ENCODE data around the gene POTEB3.
"Not testable (repeated sequence)": the region's sequence is repeated elsewhere in the genome, so short reads cannot be mapped to it uniquely, and the experiment has no call there.

Gene POTEB3

GRCh38 chr15:21369177-21369576 is 71.1 kb downstream of the POTEB3 start:
- H3K9me3 ChIP-seq (ENCODE audit: control insufficient read depth, low read length); H3K4me3 ChIP-seq (ENCODE audit: low read length); H3K36me3 ChIP-seq (ENCODE audit: control insufficient read depth, insufficient read depth, low read length); H3K9ac ChIP-seq (ENCODE audit: low read length); H3K4me1 ChIP-seq (ENCODE audit: control insufficient read depth, insufficient read depth, low read length); H3K27me3 ChIP-seq (ENCODE audit: control insufficient read depth, insufficient read depth, low read length): not testable (repeated sequence)

DNA sequence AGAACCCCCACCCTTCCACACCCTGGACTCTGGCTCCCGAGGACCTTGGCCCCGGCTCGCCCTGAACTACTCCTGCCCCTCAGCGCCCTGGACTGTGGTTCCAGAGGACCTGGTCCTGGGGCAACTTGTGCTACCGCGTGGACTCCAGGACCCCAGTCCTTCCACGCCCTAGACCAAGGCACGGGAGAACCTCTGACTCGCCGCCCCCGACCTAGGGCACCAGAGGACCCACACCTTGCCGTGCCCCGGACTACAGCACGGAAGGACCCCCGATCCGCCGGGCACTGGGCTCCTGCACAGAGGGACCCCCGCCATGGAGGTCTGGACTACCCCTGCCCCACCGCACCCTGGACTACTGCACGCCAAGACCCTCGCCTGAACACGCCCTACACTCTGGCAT is 71.7 kb downstream of the POTEB3 start:
- H3K4me3 ChIP-seq (ENCODE audit: low read length); H3K36me3 ChIP-seq (ENCODE audit: control insufficient read depth, insufficient read depth, low read length); H3K27me3 ChIP-seq (ENCODE audit: control insufficient read depth, insufficient read depth, low read length); H3K9ac ChIP-seq (ENCODE audit: low read length); H3K9me3 ChIP-seq (ENCODE audit: control insufficient read depth, low read length); H3K4me1 ChIP-seq (ENCODE audit: control insufficient read depth, insufficient read depth, low read length): not testable (repeated sequence)

Data from mucosa of stomach (tissue), 1 donor.